KMS-11 (cell line): Measurements from ENCODE around the gene MYPOP.
"Not testable (repeated sequence)": the region's sequence is repeated elsewhere in the genome, so short reads cannot be mapped to it uniquely, and the experiment has no call there.

Experiments
- H2AFZ ChIP-seq: fragments of 200-600 bp; sonication (generic); 2 replicates; pipeline ENCODE4 v1.6.1; 2016; ENCODE audit warnings: antibody characterized with exemption, mixed run types, low read depth
- H3K27ac ChIP-seq: fragments of 200-600 bp; sonication (generic); 2 replicates; pipeline ENCODE4 v1.6.1; 2016; ENCODE audit warnings: mild to moderate bottlenecking, mixed run types
- H3K27me3 ChIP-seq: fragments of 200-600 bp; sonication (generic); 2 replicates; pipeline ENCODE4 v1.6.1; 2017; ENCODE audit warnings: mild to moderate bottlenecking, low read depth, mixed run types, moderate library complexity; ENCODE audit not compliant: insufficient read depth
- H3K36me3 ChIP-seq: fragments of 200-600 bp; sonication (generic); 2 replicates; pipeline ENCODE4 v1.6.1; 2017; ENCODE audit warnings: mild to moderate bottlenecking, mixed run types; ENCODE audit not compliant: insufficient read depth
- H3K4me1 ChIP-seq: fragments of 200-600 bp; sonication (generic); 2 replicates; pipeline ENCODE4 v1.6.1; 2016; ENCODE audit warnings: mild to moderate bottlenecking, low read depth, mixed run types; ENCODE audit not compliant: poor library complexity, severe bottlenecking
- H3K4me2 ChIP-seq: fragments of 200-600 bp; sonication (generic); 2 replicates; pipeline ENCODE4 v1.7.0; 2016; ENCODE audit warnings: mild to moderate bottlenecking, mixed run types
- H3K4me3 ChIP-seq: fragments of 200-600 bp; sonication (generic); IDR thresholded peaks from 2 replicates; pipeline ENCODE4 v1.6.1; 2017; ENCODE audit warnings: low read depth, low read length, mixed read lengths; ENCODE audit not compliant: insufficient read depth
- H3K79me2 ChIP-seq: fragments of 200-600 bp; sonication (generic); 2 replicates; pipeline ENCODE4 v1.6.1; 2016; ENCODE audit warnings: low read depth, mixed run types; ENCODE audit not compliant: insufficient read depth
- H3K9ac ChIP-seq: fragments of 200-600 bp; sonication (generic); 2 replicates; pipeline ENCODE4 v1.6.1; 2016; ENCODE audit warnings: mild to moderate bottlenecking, mixed run types
- H4K20me1 ChIP-seq: fragments of 200-600 bp; sonication (generic); 2 replicates; pipeline ENCODE4 v1.6.1; 2016; ENCODE audit warnings: mild to moderate bottlenecking, mixed run types; ENCODE audit not compliant: insufficient read depth
- CTCF ChIP-seq: fragments of 200-600 bp; sonication (generic); conservative IDR thresholded peaks from 2 replicates; pipeline ENCODE4 v1.6.1; 2017; ENCODE audit warnings: low read depth, mild to moderate bottlenecking, antibody characterized with exemption, low read length, moderate library complexity, mixed read lengths

Gene MYPOP

GRCh38 chr19:45900738-45901431, 1.5 kb downstream of the MYPOP start:
- Histone ChIP-seq H4K20me1 (no peaks in the 10 kb centered on the region), H3K36me3 (no peaks in the 10 kb centered on the region), H3K4me1 (peaks cover 16% of the 10 kb centered on the region), H2AFZ (no peak overlapping the region), H3K27me3 (no peaks in the 10 kb centered on the region; the same call in 1 of the 2 replicates), H3K4me3 (no peak overlapping the region), H3K4me2 (no peak overlapping the region), H3K9ac (no peak overlapping the region), H3K27ac (no peak overlapping the region), H3K79me2 (no peaks in the 10 kb centered on the region)
- no peak for TF ChIP-seq CTCF

- Histone ChIP-seq H3K9ac (no peak overlapping the region), H4K20me1 (no peaks in the 10 kb centered on the region), H3K79me2 (no peaks in the 10 kb centered on the region), H2AFZ (no peak overlapping the region), H3K27me3 (no peaks in the 10 kb centered on the region), H3K4me1 (peaks cover 16% of the 10 kb centered on the region), H3K4me3 (no peak overlapping the region), H3K4me2 (no peak overlapping the region), H3K36me3 (no peaks in the 10 kb centered on the region), H3K27ac (no peak overlapping the region)
- TF ChIP-seq CTCF, result no peak
Measured at GRCh38 chr19:45899919-45900589, 2.4 kb downstream of the MYPOP start.

- no peaks in the 10 kb centered on the region for H3K79me2 ChIP-seq
- H3K4me2 ChIP-seq, result no peak overlapping the region
- H3K36me3 ChIP-seq, result no peaks in the 10 kb centered on the region
- no peak overlapping the region for H3K27ac ChIP-seq
- TF ChIP-seq CTCF, result no peak
- no peak overlapping the region for H2AFZ ChIP-seq
- H4K20me1 ChIP-seq, result no peaks in the 10 kb centered on the region
- H3K9ac ChIP-seq, result no peak overlapping the region
- peaks cover 16% of the 10 kb centered on the region for H3K4me1 ChIP-seq
- no peaks in the 10 kb centered on the region for H3K27me3 ChIP-seq
- H3K4me3 ChIP-seq, result no peak overlapping the region
Measured at GRCh38 chr19:45899253-45899652, 3.2 kb downstream of the MYPOP start.

GRCh38 chr19:45897261-45897812, 5.1 kb downstream of the MYPOP start:
- TF ChIP-seq CTCF, result no peak
- Histone ChIP-seq H3K4me3 (no peak overlapping the region), H3K27me3 (no peaks in the 10 kb centered on the region), H3K4me2 (no peak overlapping the region), H2AFZ (no peak overlapping the region), H3K27ac (no peak overlapping the region), H4K20me1 (no peaks in the 10 kb centered on the region), H3K9ac (no peak overlapping the region), H3K79me2 (no peaks in the 10 kb centered on the region), H3K36me3 (no peaks in the 10 kb centered on the region), H3K4me1 (peaks cover 22% of the 10 kb centered on the region)

GRCh38 chr19:45895983-45896599, 6.3 kb downstream of the MYPOP start:
- not testable (repeated sequence) for H3K27ac ChIP-seq, H3K27me3 ChIP-seq, H3K4me3 ChIP-seq, H2AFZ ChIP-seq, H3K9ac ChIP-seq, H4K20me1 ChIP-seq, H3K36me3 ChIP-seq, H3K79me2 ChIP-seq, H3K4me2 ChIP-seq
- peaks cover 18% of the 10 kb centered on the region for H3K4me1 ChIP-seq
